Panc1 (cell line): ENCODE data around the gene FLVCR1. TPM values are rescaled to one million over a fixed set of nuclear protein-coding genes. Genes with fewer than 3 reads are reported as not detected.
A peak's percentile ranks its signal among the peaks of the same experiment; 100 is the strongest.

ENCODE experiments used
- ATAC-seq: fragments of 200-7000 bp; cut with Tn5 transposase; 2 replicates; pipeline ENCODE4 v1.9.1; 2020; ENCODE audit warnings: mild to moderate bottlenecking, moderate library complexity
- BruUV-seq: library from RNA; stranded (reverse); fragments of 400-500 nt; replicated peaks from 2 replicates; lab custom pipeline; 2021; lab: Mats Ljungman, UMichigan
- CTCF ChIA-PET: fragments of 300-600 bp; sonication (Branson Sonifier 250); formaldehyde crosslinking; loops from one replicate; lab custom pipeline; 2022; ENCODE audit warnings: antibody characterized with exemption; lab: Charles Lee
- POLR2A ChIA-PET: fragments of 300-600 bp; sonication (Branson Sonifier 250); formaldehyde crosslinking; loops from one replicate; lab custom pipeline; 2022; ENCODE audit warnings: antibody characterized with exemption; lab: Charles Lee
- DNase-seq: peaks from one replicate; pipeline ENCODE4 v3.0.0-alpha.2; 2010; ENCODE audit warnings: low read depth, low spot score
- H3K27ac ChIP-seq: 2 replicates; pipeline ENCODE4 v1.5.1; 2011; ENCODE audit warnings: mild to moderate bottlenecking, low read length, inconsistent platforms
- H3K27me3 ChIP-seq: fragments of 200-500 bp; sonication (Bioruptor generic); 2 replicates; pipeline ENCODE4 v1.6.0; 2014; ENCODE audit warnings: low read length, inconsistent platforms; ENCODE audit not compliant: control insufficient read depth, insufficient read depth
- H3K36me3 ChIP-seq: fragments of 200-500 bp; sonication (Bioruptor generic); 2 replicates; pipeline ENCODE4 v1.5.1; 2014; ENCODE audit warnings: inconsistent platforms, mild to moderate bottlenecking, low read length, moderate library complexity; ENCODE audit not compliant: control insufficient read depth, insufficient read depth
- H3K4me1 ChIP-seq: 2 replicates; pipeline ENCODE4 v1.5.1; 2011; ENCODE audit warnings: inconsistent platforms, mild to moderate bottlenecking, low read length, moderate library complexity; ENCODE audit not compliant: control insufficient read depth, insufficient read depth
- H3K4me3 ChIP-seq, 2 experiments: 2 replicates each; pipeline ENCODE4 v1.5.1; 2011 to 2012; ENCODE audit warnings: low read depth in 2 of 2, low read length in 2 of 2, mild to moderate bottlenecking in 2 of 2, inconsistent platforms in 1 of 2, moderate library complexity in 1 of 2
- H3K9me3 ChIP-seq: fragments of 200-500 bp; sonication (Bioruptor generic); 2 replicates; pipeline ENCODE4 v1.5.1; 2014; ENCODE audit warnings: low read depth, mild to moderate bottlenecking, inconsistent platforms, low read length, moderate library complexity; ENCODE audit not compliant: control insufficient read depth, insufficient read depth
- POLR2AphosphoS5 ChIP-seq: IDR thresholded peaks from 2 replicates; pipeline ENCODE4 v1.6.1; 2012; ENCODE audit warnings: mild to moderate bottlenecking, low read depth, low read length, moderate library complexity
- SIN3A ChIP-seq: IDR thresholded peaks from 2 replicates; pipeline ENCODE4 v1.6.1; 2012; ENCODE audit warnings: low read depth, mild to moderate bottlenecking, low read length, moderate library complexity, borderline replicate concordance; ENCODE audit not compliant: insufficient read depth
- TCF7L2 ChIP-seq: IDR thresholded peaks from 2 replicates; pipeline ENCODE4 v1.6.1; 2011; ENCODE audit warnings: mild to moderate bottlenecking, low read depth, low read length, inconsistent platforms
- in situ Hi-C: cut with HindIII; loops from 2 replicates; pipeline ENCODE4 v1.10.0; 2016; ENCODE audit warnings: low sequenced_read_pairs, low pct_unique_long_range_greater_than_20kb
- intact Hi-C: fragments of 100-400 bp; cut with micrococcal nuclease; formaldehyde crosslinking; loops from one replicate; pipeline ENCODE4 v1.10.0; 2022; ENCODE audit not compliant: unreplicated experiment
- total RNA-seq: library from RNA; stranded (reverse); gene quantifications from one replicate; pipeline ENCODE4 v1.2.1, GENCODE V29; 2021; ENCODE audit not compliant: unreplicated experiment
- TF ChIP-seq, protein P1 (sequence below), 2 experiments: IDR thresholded peaks; 2 replicates each; pipeline ENCODE4 v1.6.1; 2011 to 2012; ENCODE audit warnings: low read depth in 2 of 2, control low read depth in 1 of 2, low read length in 1 of 2, mild to moderate bottlenecking in 1 of 2, moderate library complexity in 1 of 2; ENCODE audit not compliant: insufficient read depth in 1 of 2
- TF ChIP-seq, protein P2 (sequence below): fragments of 450-650 bp; IDR thresholded peaks from 2 replicates; pipeline ENCODE4 v1.5.1; 2017; ENCODE audit warnings: mild to moderate bottlenecking

The FLVCR1 gene
- total RNA-seq, 1 experiment from 2014 or later: 21.4 TPM

DNA sequence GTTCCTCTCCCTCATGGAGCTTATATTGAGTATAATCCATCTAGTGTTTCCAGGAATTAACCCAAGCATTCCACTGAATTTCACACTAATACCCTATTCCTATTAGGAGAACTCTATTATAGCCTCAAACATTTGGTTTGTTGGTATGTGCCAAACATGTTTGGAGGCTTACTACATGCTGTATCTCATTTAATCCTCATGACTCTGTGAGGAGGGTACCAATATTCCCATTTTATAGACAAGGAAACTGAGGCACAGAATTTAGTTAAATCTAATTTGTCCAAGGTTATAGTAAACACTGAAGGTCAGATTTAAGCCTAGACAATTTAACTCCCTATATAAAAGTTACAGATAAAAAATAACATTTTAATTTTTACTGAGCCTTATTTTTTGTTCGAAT is 9.1 kb downstream of the FLVCR1 start:
- Histone ChIP-seq H3K27ac (no peak overlapping the region), H3K27me3 (no peaks in the 10 kb centered on the region), H3K9me3 (no peaks in the 10 kb centered on the region), H3K4me1 (no peaks in the 10 kb centered on the region), H3K36me3 (peaks cover 18% of the 10 kb centered on the region; the same call in 1 of the 2 replicates), H3K4me3 (no peak overlapping the region)
- ChIA-PET CTCF (interaction anchor here (0.6 kb wide), 1 partner anchor 79 kb away, joined by 3 read pairs; no protein-coding TSS in a partner anchor), POLR2A (no interaction called here)
- TSS peak; percentile 7 for BruUV-seq
- DNase-seq (no peak), ATAC-seq (no peak)
- intact Hi-C loops (no loop called here), in situ Hi-C loops (no loop called here)
- TF ChIP-seq TCF7L2 (no peak), POLR2AphosphoS5 (no peak), SIN3A (no peak)
- TF ChIP-seq, protein P1, sequence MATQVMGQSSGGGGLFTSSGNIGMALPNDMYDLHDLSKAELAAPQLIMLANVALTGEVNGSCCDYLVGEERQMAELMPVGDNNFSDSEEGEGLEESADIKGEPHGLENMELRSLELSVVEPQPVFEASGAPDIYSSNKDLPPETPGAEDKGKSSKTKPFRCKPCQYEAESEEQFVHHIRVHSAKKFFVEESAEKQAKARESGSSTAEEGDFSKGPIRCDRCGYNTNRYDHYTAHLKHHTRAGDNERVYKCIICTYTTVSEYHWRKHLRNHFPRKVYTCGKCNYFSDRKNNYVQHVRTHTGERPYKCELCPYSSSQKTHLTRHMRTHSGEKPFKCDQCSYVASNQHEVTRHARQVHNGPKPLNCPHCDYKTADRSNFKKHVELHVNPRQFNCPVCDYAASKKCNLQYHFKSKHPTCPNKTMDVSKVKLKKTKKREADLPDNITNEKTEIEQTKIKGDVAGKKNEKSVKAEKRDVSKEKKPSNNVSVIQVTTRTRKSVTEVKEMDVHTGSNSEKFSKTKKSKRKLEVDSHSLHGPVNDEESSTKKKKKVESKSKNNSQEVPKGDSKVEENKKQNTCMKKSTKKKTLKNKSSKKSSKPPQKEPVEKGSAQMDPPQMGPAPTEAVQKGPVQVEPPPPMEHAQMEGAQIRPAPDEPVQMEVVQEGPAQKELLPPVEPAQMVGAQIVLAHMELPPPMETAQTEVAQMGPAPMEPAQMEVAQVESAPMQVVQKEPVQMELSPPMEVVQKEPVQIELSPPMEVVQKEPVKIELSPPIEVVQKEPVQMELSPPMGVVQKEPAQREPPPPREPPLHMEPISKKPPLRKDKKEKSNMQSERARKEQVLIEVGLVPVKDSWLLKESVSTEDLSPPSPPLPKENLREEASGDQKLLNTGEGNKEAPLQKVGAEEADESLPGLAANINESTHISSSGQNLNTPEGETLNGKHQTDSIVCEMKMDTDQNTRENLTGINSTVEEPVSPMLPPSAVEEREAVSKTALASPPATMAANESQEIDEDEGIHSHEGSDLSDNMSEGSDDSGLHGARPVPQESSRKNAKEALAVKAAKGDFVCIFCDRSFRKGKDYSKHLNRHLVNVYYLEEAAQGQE (IDR thresholded peaks at IDR 0.05; ENCODE audit: insufficient read depth in 1 of 2, low read depth in 2 of 2, low read length in 1 of 2): no peak
- TF ChIP-seq, protein P2, sequence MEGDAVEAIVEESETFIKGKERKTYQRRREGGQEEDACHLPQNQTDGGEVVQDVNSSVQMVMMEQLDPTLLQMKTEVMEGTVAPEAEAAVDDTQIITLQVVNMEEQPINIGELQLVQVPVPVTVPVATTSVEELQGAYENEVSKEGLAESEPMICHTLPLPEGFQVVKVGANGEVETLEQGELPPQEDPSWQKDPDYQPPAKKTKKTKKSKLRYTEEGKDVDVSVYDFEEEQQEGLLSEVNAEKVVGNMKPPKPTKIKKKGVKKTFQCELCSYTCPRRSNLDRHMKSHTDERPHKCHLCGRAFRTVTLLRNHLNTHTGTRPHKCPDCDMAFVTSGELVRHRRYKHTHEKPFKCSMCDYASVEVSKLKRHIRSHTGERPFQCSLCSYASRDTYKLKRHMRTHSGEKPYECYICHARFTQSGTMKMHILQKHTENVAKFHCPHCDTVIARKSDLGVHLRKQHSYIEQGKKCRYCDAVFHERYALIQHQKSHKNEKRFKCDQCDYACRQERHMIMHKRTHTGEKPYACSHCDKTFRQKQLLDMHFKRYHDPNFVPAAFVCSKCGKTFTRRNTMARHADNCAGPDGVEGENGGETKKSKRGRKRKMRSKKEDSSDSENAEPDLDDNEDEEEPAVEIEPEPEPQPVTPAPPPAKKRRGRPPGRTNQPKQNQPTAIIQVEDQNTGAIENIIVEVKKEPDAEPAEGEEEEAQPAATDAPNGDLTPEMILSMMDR: no peak

DNA sequence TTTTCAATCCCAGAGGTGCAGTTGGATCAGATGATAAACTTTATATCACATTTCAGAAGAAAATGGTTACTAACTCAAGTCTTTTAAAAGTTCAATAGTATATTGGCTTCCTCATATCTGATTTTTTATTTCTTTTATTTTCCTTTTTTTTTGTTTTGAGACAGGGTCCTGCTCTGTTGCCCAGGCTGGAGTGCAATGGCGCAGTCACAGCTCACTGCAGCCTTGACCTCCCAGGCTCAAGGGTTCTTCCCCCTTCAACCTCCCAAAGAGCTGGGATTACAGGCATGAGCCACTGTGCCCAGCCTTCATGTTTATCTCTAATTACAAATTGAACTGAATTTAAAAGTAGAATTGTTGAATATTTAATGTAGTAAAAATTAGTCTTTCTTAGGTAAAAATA is 13.9 kb downstream of the FLVCR1 start:
- in situ Hi-C loops: no loop called here

More for the DNA sequence above, 13.9 kb downstream of the FLVCR1 start:
- Histone ChIP-seq H3K27ac (no peak overlapping the region), H3K36me3 (peaks cover 25% of the 10 kb centered on the region), H3K9me3 (no peaks in the 10 kb centered on the region), H3K4me3 (no peak overlapping the region), H3K4me1 (no peaks in the 10 kb centered on the region), H3K27me3 (no peaks in the 10 kb centered on the region)
- ChIA-PET CTCF (no interaction called here), POLR2A (interaction anchor here (0.5 kb wide), 1 partner anchor 670 kb away, joined by 4 read pairs; no protein-coding TSS in a partner anchor)
- ATAC-seq (no peak), DNase-seq (no peak)
- TF ChIP-seq, protein P2: no peak
- TF ChIP-seq, protein P1 (IDR thresholded peaks at IDR 0.05; ENCODE audit: insufficient read depth in 1 of 2, low read depth in 2 of 2, low read length in 1 of 2): no peak
- TF ChIP-seq POLR2AphosphoS5 (no peak), SIN3A (no peak), TCF7L2 (no peak)
- no TSS peak for BruUV-seq
- intact Hi-C loops: no loop called here
